ENCODE measurements around the gene PLEKHJ1. TPM values are rescaled to one million over a fixed set of nuclear protein-coding genes. Genes with fewer than 3 reads are reported as not detected.
"Not testable (repeated sequence)": the region's sequence is repeated elsewhere in the genome, so short reads cannot be mapped to it uniquely, and the experiment has no call there.

The PLEKHJ1 gene, protein sequence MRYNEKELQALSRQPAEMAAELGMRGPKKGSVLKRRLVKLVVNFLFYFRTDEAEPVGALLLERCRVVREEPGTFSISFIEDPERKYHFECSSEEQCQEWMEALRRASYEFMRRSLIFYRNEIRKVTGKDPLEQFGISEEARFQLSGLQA
- total RNA-seq: 34.2 TPM

DNA sequence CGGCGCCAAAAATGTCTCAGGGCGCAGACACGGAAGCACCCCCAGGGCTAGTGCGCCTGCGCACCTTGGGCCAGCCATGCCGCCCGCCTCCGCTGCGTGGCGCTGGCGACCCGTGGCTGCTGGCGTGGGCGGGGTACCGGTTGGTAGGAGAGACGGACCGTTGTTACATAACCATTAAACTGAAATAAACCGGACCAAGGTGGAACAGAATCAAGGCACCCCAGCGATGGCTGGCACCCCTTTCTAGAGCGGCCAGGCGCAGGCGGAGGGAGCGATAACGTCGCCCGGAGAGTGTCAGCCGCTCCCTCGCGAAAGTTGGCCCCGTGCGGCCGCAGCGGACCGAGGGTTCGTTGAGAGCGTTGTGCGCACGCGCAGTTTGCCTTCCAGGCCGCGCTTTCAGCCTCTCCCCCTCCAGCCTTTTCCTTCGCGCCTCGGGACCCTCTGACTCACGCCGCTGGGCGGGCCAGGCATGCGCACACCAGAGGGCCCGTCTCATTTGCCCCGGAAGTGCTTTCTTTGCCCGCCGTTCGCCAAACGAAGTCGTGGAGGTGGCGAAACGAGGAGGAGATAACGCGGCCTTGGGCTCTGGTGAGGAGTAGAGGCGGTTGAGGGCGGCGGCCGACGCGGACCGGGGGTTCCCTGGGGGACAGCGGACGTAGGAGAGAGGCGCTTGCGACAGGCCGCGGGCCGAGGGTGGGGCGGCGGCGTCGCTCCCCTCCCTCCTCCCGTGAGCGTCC is at the start of gene PLEKHJ1, which contains the start of gene SF3A2:
Gene PLEKHJ1, minus strand, starts transcription at position 16 of the 737 bp plus-strand sequence. CDS start 81 bp downstream, outside the sequence.
Gene SF3A2, plus strand, starts transcription at position 511 of the 737 bp plus-strand sequence. CDS start 6,595 bp downstream, outside the sequence.
- DNase-seq (ENCODE audit: low spot score): peak; percentile 98
- peak; percentile 97 for ATAC-seq
- intact Hi-C loops (cut with DNase I): loop anchor here (2.0 kb wide), 1 partner anchor 34 kb away; no protein-coding TSS in a partner anchor

DNA sequence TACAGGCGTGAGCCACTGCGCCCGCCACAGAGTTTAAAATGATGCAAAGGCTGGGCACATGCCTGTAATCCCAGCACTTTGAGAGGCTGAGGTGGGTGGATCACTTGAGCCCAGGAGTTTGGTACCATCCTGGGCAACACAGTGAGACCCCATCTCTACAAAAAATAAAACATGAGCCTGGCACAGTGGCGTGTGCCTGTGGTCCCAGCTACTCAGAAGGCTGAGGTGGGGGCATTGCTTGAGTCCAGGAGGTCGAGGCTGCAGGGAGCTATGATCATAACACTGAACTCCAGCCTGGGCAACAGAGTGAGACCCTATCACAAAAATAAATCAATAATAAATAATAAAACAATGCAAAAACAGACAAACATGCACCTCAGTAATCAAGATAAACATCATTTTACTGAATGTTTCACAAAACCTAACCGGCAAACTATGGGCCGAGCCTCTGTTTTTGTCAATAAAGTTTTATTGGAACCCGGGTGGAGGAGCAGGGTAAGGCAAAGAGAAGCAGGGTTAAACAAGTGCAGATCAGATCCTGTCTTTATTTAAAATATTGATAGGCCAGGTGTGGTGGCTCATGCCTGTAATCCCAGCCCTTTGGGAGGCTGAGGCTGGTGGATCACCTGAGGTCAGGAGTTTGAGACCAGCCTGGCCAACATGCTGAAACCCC is 47.8 kb upstream of the PLEKHJ1 start:
- DNase-seq (ENCODE audit: low spot score) (no peak), ATAC-seq (no peak)
- intact Hi-C loops (cut with DNase I): no loop called here

DNA sequence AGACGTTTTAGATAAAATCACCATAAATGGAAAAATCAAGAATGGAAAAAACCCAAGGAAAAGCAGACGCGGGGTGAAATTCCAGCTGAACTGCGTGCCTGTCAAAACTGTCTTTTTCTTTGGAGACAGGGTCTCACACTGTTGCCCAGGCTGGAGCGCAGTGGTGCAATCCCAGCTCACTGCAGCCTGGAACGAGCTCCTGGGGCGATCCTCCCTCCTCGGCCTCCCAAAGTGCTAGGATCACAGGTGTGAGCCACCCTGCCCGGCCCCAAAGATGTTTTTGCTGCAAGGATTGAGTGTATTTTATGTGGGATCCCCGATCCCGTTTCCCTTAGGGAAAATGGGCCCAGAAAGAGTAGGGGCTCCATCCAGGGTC is 46.7 kb upstream of the PLEKHJ1 start:
- ATAC-seq: no peak
- no peak for DNase-seq (ENCODE audit: low spot score)
- intact Hi-C loops (cut with DNase I): no loop called here

DNA sequence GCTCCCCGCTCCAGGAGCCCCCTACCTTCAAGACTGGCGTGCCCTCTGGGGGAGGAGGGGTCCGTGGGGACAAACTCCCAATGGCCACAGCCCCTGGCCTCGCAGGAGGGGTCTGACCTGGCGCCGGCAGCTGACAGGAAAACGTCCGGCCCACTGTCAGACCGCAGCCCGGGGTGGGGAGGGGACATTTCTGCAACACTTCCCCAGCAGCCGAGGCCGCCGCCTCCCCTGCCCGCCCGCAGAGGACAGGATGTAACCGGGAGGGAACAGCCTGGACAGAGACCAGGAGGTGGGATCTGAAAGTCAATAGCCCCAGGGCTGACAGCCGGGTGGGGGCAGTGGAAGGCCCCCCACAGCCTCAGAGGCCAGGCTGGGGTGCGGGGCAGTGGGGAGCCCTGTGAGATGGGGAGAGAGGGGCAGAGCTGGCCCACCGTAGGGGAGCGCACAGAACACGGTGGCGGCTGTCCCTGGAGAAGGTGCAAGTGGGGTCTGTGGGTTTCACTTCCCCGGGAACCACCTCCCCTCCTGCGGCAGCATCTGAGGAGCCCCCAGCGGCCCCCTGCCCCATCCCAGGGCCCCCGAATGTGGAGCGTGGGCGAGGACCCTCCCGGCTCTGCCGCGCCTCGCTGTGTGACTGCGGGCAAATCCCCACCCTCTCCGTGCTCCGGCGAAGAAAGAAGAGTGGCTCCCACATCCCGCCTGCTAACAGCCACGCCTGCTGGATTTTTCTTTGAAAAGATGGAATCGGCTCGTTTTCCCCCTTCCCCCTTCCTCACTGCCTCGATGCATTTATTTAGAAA is 46.1 kb upstream of the PLEKHJ1 start, which contains the start of gene PEAK3:
Gene PEAK3, minus strand, starts transcription at position 114 of the 800 bp plus-strand sequence. CDS start 1,244 bp downstream, outside the sequence.
- DNase-seq (ENCODE audit: low spot score): peak; percentile 81
- intact Hi-C loops (cut with DNase I): no loop called here
- ATAC-seq: peak; percentile 90

DNA sequence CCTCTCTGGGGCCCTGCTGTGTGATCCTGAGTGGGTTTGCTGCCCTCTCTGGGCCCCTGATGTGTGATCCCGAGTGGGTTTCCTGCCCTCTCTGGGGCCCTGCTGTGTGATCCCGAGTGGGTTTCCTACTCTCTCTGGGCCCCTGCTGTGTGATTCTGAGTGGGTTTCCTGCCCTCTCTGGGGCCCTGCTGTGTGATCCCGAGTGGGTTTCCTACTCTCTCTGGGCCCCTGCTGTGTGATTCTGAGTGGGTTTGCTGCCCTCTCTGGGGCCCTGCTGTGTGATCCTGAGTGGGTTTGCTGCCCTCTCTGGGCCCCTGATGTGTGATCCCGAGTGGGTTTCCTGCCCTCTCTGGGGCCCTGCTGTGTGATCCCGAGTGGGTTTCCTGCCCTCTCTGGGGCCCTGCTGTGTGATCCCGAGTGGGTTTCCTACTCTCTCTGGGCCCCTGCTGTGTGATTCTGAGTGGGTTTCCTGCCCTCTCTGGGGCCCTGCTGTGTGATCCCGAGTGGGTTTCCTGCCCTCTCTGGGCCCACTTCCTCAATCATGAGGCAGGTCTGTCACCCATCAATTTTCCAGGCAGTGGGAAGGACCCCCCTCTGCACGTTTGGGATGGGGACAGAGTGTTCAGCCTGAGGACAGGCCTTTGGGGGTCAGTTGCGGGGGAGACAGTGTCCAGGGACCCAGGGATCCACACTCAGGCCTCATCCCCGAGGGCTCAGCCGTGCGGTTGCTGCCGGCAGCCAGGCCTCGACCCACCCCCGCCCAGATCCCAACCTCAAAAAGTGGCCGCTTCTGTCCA is 45.3 kb upstream of the PLEKHJ1 start:
- DNase-seq (ENCODE audit: low spot score); intact Hi-C loops (cut with DNase I): not testable (repeated sequence)
- peak; percentile 3 for ATAC-seq

DNA sequence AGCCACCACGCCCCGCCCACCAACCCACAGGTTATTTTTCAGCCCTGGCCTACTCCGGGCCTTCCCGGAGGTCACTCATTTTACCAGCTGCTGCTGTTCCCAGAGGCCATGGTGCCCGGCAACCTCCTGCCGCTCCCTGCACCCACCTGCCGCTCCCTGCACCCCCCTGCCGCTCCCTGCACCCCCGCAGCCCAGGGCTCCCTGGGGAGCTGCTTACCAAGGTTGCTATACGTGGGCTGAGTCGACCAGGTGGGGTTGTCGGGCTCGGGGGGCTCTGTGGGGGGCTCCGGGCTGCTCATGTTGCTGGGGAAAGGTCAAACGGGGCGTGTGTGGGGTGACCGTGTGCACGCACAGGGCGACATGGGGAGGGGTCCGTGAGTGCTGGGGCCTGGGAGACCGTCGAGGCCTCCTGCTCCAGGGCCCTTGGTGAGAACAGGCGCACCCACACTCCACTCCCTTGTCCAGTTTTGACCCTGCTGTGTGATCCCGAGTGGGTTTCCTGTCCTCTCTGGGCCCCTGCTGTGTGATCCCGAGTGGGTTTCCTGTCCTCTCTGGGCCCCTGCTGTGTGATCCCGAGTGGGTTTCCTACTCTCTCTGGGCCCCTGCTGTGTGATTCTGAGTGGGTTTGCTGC is 44.6 kb upstream of the PLEKHJ1 start:
- ATAC-seq (no peak), DNase-seq (ENCODE audit: low spot score) (no peak)
- intact Hi-C loops (cut with DNase I): no loop called here

DNA sequence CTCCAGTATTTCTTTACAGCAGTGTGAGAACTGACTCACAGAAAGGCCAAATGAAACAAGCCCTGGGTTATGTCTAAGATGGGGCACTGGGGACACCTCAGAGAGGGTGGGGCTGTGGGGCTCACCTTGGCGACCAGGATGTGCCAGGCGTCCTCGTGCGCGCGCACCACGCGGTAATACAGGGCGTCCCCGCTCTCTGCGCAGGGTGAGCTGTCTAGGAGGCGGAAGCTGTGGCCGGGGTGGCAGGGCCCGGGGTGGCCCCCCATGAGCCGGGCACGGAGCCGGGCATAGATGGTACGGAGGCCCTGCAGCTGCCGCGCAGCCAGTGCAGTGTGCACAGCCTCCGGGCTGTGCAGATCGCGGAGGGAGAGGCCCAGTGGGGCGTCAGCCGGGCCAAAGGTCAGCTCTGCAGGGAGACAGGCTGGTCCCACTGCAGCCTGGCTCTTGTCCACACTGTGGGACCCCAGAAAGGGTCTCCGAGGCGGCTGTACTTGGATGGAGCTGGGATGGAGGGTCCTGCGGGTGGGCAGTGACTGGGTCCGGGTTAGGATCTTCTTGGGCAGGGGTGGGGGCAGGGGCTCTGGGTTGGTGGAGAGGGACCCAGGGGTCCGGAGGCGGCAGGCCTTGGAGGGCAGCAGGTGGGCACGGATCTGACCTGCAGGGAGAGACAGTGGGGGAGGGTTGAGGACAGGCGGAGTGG is 42.5 kb upstream of the PLEKHJ1 start:
- intact Hi-C loops (cut with DNase I): loop anchor here (10.0 kb wide), 1 partner anchor 106 kb away; no protein-coding TSS in a partner anchor
- no peak for ATAC-seq

DNA sequence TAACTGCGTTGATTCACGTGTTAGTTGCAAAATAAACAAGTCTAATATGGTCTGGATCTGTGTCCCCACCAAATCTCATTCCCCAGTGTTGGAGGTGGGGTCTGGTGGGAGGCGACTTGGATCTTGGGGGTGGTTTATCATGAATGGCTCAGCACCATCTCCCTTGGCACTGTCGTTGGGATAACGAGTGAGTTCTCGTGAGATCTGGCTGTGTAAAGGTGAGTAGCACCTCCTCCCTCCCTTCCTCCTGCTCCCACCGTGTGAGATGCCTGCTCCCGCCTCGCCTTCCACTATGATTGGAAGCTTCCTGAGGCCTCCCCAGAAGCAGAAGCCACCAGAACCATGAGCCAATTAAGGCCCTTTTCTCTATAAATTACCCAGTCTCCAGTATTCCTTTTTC is 41.0 kb upstream of the PLEKHJ1 start:
- intact Hi-C loops (cut with DNase I): loop anchor here (10.0 kb wide), 1 partner anchor 108 kb away; no protein-coding TSS in a partner anchor
- DNase-seq (ENCODE audit: low spot score) (no peak), ATAC-seq (no peak)

More for the DNA sequence above, 42.5 kb upstream of the PLEKHJ1 start:
- no peak for DNase-seq (ENCODE audit: low spot score)

DNA sequence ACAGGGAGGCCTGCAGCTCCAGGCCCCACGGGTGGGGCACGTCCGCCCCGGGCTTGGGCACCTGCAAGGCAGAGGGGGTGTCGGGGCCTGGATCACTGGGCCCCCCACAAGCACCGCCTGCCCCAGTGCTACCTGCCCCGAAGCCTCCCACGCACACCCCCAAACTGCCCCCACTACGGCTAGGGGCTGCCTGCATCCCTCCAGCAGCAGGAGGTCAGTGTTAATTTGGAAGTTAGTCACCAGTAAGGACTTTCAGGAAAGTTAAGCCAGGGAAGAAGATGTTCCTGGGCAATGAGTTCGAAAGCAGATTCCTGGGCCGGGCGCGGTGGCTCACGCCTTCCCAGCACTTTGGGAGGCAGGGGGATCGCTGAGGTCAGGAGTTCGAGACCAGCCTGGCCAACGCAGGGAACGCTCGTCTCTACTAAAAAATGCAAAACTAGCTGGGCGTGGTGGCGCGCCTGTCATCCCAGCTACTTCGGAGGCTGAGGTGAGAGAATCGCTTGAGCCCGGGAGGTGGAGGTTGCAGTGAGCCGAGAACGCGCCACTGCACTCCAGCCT is 40.4 kb upstream of the PLEKHJ1 start:
- no peak for DNase-seq (ENCODE audit: low spot score)
- ATAC-seq: no peak
- intact Hi-C loops (cut with DNase I): loop anchor here (10.0 kb wide), 1 partner anchor 108 kb away; no protein-coding TSS in a partner anchor

DNA sequence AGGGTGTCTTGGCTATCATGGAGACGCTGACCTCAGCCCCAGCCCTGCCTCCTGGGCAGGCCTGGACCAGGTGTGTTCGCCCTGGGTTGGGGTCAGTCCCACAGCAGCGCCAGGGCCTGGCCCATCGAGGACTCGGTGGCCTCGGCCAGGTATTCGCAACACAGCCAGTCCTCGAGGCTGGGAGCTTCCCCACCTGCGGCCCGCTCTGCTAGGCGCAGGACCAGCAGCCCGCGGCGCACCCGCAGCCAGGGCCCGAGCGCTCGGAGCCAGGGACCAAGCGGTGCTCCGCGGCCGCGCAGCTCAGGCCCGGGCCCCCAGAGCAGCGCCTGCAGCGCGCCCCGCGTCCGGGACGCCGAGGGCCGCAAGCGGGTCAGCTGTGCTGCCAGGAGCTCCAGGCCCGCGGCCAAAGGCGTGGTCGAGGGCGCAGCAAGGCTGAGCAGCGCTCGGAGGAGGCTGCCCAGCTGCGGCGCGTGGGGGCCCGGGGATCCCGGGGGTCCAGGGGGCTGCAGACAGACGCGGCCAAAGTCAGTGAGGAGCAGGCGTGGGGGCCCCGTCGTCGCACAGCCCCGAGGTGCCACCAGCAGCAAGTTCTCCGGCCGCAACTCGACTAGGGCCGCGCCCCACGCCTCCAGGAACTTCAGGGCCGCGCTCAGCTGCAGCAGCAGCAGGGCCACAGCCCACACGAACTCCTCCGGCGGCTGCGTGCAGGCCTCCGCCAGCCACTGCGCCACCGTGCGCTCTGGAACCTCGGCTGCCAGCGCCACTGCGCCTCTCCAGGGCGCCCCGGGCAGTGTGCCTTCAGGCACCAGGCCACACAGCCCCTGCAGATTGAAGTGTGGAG is 39.7 kb upstream of the PLEKHJ1 start:
- no peak for DNase-seq (ENCODE audit: low spot score)
- peak; percentile 4 for ATAC-seq
- intact Hi-C loops (cut with DNase I): loop anchor here (10.0 kb wide), 1 partner anchor 109 kb away; no protein-coding TSS in a partner anchor

DNA sequence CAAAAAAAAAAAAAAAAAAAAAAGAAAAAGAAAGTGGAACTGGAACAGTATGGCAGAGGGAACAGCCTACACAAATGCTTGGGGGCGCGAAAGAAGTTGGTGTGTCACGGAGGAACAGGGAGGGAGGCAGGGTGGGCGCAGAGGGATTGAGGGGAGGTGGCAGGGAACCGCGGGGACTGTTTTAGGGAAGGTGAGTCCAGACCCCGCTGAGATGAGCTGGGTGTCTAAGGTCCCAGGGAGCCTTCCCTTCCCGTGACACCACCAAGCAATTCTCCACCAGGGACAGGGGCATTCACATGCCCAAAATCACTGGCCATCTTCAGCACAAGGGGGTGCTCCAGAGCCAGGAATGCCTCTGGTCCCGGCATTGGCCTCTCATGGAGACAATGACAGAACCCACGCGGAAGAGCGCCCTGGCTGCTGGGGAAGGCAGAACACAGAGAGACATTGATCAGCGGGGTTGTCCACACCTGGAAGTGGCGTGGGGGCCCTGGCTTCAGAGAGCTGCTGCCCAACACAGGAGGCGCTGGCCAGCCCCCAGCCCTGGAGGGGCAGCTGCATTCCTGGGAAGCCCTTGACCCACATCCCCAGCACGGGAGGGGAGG is 38.9 kb upstream of the PLEKHJ1 start:
- peak; percentile 76 for DNase-seq (ENCODE audit: low spot score)
- intact Hi-C loops (cut with DNase I): loop anchor here (5.0 to 10.0 kb wide), 2 partner anchors 110 to 118 kb away; no protein-coding TSS in a partner anchor
- peak; percentile 36 for ATAC-seq

DNA sequence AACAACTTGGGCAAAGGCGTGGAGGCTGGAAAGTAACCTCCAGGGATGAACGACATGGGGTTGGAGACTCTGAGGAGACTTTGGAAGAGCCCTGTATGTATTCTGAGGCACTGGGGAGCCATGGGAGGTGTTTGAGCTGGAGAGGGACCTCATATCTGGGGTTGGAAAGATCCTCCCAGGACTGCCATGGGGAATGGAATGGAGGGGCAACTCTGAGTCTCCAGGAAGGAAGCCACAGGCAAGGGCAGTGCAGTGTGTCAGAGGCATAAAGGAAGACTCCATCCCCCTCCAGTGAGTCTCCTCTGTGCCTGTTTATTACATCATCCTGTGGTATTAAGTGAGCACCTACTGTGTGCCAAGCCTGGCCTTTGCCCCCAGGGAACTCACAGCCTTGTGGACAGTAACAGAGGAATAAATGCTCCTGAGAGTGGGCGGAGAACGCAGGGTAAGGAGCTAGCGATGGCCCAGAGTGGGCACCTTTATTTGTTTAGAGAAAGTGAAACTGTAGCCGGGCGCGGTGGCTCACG is 38.1 kb upstream of the PLEKHJ1 start:
- ATAC-seq (no peak), DNase-seq (ENCODE audit: low spot score) (no peak)
- intact Hi-C loops (cut with DNase I): loop anchor here (5.0 to 10.0 kb wide), 2 partner anchors 111 to 117 kb away; no protein-coding TSS in a partner anchor

DNA sequence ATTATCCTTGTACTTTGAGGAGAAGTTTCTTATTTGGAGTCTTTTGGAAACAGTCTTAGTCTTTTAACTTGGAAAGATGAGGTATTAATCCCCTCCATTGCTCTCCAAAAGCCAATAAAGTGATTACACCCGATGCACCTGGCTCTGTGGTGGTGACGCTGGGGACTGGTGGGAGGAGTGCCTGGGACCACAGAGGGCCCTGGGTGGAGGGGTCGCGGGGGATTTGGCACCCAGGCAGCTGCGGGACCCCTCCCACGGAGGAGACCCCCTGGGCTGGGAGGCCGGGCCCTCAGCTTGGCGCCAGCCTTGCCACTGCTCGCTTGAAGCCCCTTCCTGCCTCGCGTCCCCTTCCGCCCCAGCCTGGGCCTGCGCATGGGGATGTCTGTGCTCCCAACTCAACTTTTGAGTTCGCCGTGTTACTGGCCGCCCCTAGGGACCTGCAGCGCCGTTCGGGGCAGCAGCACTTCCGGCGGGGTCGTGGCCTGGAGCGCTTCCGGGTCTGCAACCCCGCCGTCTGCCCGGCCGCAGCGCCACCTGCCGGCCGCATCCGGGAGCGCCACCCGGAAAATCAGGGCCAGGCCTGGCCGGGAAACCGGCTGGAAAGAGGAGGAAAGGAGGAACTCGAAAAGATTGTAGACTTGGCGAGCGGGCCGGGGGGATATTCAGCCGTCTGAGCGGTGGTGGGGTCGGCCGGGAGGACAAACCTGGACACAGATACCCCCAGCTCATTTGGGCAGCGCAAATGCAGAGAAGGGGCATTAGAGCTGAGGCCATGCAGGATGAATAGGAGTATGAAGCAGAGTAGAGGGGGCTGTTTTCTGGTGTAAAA is 37.4 kb upstream of the PLEKHJ1 start:
- ATAC-seq (peak; percentile 12), DNase-seq (ENCODE audit: low spot score) (peak; percentile 82)
- intact Hi-C loops (cut with DNase I): loop anchor here (5.0 to 10.0 kb wide), 2 partner anchors 111 to 116 kb away; no protein-coding TSS in a partner anchor

All from sciatic nerve (tissue), 2 donors.